Fibroblast of skin of right quadriceps (primary cell): ENCODE results near the gene PLXNA1.

ENCODE experiments used
- DNase-seq: peaks from one replicate; pipeline ENCODE4 v3.0.0-alpha.2; 2013

Gene PLXNA1

DNA sequence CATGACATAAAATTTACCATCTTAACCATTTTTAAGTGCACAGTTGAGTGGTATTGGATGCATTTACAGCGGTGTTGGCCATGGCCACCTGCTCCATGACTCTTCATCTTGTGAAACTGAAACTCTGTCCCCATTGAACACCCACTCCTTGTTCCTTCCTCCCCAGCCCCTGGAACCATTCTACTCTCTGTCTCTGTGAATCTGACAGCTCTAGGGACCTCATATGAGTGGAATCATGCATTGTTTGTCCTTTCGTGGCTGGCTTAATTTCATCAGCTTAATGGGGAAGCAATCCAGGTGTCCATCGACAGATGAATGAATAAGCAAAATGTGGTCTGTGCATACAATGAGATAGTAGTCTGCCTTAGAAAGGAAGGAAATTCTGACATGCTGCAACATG, 42.5 kb downstream of the PLXNA1 start:
- DNase-seq, result no peak

DNA sequence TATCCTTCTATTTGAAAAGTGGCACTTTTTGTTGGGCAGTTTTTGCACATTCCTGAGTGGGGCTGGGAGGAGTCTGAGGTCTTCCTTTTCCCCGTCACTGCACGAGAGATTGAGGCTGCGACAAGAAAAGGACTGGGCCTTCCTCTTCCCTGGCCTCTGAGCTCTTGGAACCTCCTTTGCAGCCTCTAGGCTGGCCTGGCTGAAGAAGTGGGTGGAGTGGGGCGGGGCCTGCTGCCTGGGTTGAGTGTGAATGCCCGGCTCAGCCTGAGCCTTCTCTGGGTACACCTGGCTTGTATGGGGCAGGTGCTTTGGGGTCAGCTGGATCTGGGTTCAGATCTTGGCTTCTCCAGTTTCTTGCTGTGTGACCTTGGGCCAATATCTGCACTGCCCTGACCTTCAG, 43.1 kb downstream of the PLXNA1 start:
- DNase-seq, result no peak

DNA sequence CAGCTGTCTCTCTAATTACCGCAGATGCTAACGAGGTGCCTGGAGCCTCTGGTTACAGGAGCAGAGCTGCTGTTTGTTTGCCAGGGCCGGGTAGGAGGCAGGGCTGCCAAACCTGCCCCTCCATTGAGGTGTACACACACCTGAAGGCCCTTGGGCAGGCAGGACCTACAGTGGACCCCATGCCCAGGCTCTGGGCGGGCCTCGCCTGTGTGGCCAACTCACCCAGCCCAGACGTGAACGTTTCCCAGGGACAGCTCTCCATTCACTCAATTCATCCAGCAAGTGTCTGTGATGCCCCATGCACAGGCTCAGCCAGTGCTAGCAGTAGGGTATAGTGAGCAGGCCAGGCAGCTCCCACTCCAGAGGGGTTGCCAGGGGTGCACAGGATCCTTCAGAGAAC, 43.7 kb downstream of the PLXNA1 start:
- no peak for DNase-seq

DNA sequence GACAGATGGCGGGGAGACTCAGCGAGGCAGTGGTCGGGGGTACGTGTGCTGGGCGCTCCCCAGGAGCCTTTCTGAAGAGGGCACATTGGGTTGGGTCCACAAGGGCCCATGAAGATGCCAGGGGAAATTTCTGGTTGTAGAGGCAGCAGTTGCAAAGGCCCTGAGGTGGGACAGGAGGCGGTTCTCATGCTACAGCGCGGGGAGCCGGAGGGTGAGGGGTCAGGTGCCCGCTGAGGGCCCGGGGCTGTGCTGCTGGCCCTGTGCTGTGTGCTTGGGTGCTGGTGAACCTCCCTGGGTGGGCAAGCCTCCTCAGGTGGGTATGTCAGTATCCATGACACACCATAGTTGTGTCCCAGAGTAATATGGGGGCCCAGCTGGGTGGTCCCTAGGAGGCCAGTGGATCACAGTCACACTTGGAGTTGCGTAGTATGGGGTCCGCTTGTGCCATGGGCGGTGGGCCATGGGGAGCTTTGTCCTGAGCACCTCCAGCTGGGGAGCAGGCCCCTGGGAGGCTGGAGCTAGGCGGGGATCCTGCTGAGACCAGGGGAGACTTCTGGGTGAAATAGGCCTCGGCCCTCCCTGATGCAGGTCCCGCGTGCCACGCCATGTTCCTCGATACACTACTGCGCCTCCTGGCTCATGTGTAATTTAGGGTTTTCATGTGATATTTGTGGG, 44.3 kb downstream of the PLXNA1 start:
- DNase-seq, result no peak

DNA sequence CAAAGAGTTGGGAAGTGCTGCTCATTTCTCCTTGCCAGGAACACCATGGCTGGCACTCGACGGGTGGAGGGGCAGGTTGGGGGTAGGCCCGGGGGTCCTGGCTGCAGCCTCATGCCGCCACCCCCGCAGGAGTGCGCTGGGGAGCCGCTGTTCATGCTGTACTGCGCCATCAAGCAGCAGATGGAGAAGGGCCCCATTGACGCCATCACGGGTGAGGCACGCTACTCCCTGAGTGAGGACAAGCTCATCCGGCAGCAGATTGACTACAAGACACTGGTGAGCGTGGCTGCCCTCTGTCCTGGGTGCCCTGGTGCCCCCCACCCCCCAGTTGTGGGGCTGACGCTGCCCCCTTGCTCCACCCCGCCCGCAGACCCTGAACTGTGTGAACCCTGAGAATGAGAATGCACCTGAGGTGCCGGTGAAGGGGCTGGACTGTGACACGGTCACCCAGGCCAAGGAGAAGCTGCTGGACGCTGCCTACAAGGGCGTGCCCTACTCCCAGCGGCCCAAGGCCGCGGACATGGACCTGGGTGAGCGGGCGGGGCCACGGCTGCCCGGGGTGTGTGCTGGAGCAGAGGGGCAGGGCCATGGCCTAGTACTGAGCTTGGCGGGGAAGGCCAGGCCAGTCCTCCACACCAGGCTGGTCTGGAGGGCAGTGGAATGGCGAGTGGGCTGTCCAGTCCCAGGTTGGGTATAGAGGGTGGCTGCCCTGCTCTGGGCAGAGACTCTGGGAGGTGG, 45.1 kb downstream of the PLXNA1 start:
- no peak for DNase-seq

DNA sequence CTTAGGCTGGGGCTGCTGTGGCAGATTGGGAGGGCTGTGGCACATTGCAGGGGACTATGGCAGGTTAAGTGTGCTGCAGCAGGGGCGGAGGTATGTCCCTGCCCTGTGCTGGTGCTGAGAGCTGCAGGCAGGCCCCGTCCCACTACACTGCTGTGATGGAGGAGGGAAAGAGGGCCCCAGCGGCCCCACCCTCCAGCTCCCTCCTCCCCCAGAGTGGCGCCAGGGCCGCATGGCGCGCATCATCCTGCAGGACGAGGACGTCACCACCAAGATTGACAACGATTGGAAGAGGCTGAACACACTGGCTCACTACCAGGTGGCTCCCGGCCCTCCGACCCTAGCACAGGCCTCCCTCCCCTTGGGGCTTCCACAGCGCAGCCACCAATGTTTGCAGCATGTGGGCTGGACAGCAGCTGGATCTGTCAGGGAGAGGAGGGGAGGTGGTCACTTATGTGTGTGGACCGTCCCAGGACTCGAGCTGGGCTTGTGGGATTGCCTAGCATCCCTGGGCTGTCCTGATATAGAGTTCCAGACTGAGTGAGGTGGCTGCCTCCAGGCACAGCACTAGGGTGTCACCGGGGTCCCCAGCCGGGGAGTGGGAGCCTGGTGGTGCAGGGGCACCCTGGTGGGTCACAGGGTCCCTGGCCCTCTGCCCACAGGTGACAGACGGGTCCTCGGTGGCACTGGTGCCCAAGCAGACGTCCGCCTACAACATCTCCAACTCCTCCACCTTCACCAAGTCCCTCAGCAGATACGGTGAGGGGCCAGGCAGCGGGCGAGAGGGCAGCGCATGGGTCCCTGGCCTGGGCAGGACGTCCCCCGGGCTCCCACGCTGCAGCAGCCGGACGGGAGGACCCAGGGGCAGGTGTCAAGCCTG, 46.1 kb downstream of the PLXNA1 start:
- DNase-seq, result no peak

DNA sequence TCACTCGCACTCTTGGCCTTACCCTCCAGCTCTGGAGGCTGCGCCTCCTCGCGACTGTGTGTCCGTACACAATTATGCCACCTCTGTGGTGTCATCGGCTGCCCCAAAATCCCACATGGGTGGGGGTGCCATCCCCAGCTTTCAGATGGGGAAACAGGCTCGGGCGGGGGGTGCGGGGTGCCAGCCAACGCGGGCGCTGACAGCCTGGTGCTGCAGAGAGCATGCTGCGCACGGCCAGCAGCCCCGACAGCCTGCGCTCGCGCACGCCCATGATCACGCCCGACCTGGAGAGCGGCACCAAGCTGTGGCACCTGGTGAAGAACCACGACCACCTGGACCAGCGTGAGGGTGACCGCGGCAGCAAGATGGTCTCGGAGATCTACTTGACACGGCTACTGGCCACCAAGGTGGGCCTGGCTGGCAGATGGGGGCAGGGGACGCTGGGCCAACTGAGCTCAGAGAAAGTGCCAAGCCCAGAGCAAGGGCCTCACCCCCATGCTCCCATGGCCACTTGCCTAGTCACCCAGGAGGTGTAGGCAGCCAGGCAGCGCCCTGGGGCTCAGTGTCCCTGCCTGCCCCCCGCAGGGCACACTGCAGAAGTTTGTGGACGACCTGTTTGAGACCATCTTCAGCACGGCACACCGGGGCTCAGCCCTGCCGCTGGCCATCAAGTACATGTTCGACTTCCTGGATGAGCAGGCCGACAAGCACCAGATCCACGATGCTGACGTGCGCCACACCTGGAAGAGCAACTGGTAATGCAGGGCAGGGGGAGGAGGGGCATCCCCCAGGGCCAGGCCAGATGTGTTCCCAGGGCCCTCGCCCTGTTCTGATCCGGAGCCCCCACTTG, 47.0 kb downstream of the PLXNA1 start:
- DNase-seq, result no peak

DNA sequence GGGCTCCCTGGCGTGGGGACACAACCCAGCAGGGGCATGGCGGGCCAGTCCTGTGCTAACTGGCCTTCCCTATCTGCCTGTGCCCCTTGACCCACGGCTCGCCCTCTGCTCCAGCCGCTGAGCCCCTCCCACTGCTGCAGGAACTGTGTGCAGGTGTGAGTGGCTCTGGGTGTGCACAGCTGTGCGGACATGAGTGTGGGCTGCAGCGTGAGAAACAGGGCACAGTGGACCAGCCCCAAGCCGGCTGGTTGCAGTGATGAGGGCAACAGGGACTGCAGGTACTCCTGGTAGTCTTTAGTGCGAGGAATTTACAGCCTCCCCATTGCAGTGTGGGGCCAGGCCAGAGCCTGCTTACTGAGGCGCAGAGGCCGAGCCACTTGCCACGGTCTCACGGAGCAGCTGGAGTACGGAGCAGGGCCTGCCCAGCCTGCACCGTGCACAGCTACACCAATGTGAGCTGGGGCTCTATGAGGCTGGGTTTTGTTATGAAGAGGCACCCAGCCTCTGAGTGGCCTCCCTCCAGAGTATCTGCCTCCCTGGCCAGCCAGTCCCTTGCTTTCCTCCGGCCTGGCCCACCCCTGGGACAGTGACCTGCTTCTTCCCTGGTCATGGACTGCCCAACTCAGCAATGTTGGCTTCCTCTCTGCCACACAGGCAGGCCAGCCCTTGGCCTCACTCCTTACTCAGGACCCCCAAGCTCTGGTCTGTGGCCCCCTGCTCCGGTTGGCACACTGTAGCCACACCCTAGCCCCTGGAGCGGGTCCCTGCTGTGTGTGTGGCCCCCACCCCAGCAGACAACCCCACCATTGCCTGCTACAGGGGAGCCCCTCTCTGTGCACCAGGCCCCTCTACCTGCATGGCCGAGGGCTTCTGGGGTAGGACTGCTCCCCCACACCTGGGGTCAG, 47.8 kb downstream of the PLXNA1 start:
- DNase-seq, result no peak

DNA sequence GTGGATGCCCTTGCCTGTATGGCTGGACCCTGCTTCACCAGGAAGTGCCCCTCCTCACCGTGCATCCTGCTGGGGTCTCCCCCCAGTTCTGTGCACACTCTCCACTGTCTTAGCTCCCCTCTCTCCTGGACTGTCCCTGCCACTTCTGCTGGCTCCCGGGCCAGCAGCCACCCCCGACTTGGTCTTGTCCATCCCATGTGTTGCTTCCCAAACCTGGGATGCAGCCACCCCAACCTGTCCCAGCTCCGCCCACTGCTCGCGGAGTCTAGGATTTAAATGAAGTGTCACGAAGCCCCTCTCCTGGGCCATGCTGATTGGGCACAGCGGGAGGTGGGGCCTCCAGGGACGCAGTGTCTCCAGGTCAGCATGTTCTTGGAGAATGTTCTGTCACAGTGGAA, 48.5 kb downstream of the PLXNA1 start:
- DNase-seq, result no peak

DNA sequence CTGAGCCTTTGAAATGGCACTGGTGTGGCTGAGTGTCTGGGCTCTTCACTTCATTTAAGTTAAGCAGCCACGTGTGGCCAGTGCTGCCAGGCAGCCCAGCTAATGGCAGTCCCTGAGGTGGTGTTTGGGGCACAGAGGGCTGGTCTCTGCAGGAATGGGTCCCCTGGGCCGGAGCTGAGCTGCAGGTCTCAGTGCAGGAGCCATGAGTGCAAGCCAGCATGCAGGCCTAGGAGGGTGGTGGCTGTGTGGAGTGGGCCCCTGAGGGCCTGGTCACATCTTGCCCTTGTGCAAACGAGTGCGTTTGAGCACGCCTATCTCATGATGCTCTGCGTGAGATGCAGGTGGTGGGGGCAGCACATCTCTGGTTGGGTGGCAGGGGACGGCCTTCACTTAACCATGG, 48.9 kb downstream of the PLXNA1 start:
- DNase-seq, result no peak

DNA sequence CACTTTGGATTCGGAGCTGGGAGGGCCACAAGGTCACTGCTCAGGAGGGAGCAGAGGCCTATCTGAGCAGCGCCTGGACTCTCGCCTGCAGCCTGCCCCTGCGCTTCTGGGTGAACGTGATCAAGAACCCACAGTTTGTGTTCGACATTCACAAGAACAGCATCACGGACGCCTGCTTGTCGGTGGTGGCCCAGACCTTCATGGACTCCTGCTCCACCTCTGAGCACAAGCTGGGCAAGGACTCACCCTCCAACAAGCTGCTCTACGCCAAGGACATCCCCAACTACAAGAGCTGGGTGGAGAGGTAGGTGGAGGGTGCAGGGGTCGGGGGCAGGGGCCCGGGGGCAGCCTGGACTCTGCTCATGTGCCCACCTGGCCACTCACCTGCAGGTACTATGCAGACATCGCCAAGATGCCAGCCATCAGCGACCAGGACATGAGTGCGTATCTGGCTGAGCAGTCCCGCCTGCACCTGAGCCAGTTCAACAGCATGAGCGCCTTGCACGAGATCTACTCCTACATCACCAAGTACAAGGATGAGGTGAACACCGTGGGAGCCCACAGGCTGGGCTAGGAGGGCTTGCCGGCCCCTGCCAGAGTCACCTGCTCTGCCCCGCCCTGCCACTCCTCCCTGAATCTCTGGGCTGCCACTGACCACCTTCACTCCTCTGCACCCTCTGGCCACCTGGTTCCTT, 49.5 kb downstream of the PLXNA1 start:
- no peak for DNase-seq
